ENCODE measurements around the gene LHX5. TPM values are rescaled to one million over a fixed set of nuclear protein-coding genes. Genes with fewer than 3 reads are reported as not detected.

The LHX5 gene
- total RNA-seq, 4 donors from 2014 or later = not detected

DNA sequence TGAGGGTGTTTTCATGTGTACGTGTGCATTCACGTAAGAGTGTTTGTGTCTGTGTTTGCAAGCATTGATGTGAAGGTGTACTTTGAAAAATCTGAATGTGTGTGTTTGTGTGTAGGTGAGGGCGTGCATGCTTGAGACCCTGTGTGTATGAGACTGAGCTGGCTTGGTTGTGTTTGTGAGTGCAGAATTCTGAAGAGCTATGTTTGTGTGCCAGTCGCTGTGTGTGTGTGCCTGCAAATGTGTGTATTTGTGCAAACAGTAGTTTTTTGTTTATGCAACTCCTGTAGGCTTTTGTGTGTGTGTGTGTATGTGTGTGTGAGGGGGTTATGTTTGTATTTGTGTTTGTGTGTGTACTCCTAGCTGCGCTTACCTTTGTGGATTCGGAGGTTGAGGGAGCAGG lies 1.7 kb upstream of the LHX5 start:
- TF ChIP-seq CTCF (IDR thresholded peaks at IDR 0.05) (no peak), POLR2A (IDR thresholded peaks at IDR 0.05) (no peak)

GRCh38 chr12:113472191-113473121 lies 785 bp upstream of the LHX5 start:
- no peak for TF ChIP-seq POLR2A (IDR thresholded peaks at IDR 0.05)
- no peak for TF ChIP-seq CTCF (IDR thresholded peaks at IDR 0.05)
- H3K36me3 ChIP-seq = no peaks in the 10 kb centered on the region
- DNase-seq = no peak
- H3K27me3 ChIP-seq = peaks cover 0 to 53% of the 10 kb centered on the region in 2 donors
- no peak overlapping the region for H3K27ac ChIP-seq
- H3K4me3 ChIP-seq = no peak overlapping the region
- H3K9me3 ChIP-seq = no peaks in the 10 kb centered on the region
- peaks cover 0 to 10% (median 3%) of the 10 kb centered on the region in 4 donors for H3K4me1 ChIP-seq

More for the DNA sequence above, 1.7 kb upstream of the LHX5 start:
- DNase-seq = no peak
- peaks cover 0 to 54% of the 10 kb centered on the region in 2 donors for H3K27me3 ChIP-seq
- no peaks in the 10 kb centered on the region for H3K9me3 ChIP-seq
- H3K4me1 ChIP-seq = peaks cover 0 to under 1% (median 0%) of the 10 kb centered on the region in 4 donors
- no peaks in the 10 kb centered on the region for H3K36me3 ChIP-seq
- no peak overlapping the region for H3K4me3 ChIP-seq
- H3K27ac ChIP-seq = no peak overlapping the region

DNA sequence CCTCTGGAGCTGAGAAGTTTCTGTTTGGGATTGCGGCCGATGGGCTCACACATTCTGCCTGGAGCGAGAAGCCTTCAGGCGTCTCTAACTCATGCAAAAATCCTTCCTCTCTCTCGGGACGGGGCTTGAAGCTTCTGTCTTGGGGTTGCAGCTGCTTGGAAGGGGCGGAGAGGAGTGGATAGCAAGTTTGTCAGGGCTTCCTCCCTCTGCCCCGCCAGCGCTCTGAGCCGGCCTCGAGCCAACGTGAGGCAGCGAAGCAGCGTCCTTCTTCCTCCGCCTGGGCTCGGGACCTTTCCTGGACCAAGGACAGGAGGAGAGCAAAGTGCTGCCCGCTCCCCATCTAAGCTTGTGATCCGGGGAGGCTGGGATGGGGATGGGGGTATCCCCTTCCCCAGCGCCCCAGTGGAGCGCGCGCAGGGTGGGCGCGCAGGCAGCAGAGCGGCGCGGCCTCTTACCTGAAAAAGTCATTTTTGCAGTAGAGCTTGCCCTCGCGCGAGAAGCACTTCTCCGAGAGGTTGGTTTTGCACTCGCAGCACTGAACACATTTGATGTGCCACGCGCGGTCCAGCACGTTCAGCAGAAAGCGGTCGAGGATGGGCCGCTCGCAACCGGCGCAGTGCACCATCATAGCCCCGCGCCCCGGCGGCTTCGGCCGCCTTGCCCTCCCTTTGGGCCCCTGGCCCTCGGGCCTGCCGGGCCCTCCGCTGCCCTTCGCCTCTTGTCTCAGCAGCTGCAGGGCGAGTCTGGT lies 626 bp downstream of the LHX5 start:
- Histone ChIP-seq H3K27me3 (peaks cover 0 to 53% of the 10 kb centered on the region in 2 donors), H3K4me3 (no peak overlapping the region)
- no peak for TF ChIP-seq POLR2A (IDR thresholded peaks at IDR 0.05)
- TF ChIP-seq CTCF (IDR thresholded peaks at IDR 0.05) = no peak

DNA sequence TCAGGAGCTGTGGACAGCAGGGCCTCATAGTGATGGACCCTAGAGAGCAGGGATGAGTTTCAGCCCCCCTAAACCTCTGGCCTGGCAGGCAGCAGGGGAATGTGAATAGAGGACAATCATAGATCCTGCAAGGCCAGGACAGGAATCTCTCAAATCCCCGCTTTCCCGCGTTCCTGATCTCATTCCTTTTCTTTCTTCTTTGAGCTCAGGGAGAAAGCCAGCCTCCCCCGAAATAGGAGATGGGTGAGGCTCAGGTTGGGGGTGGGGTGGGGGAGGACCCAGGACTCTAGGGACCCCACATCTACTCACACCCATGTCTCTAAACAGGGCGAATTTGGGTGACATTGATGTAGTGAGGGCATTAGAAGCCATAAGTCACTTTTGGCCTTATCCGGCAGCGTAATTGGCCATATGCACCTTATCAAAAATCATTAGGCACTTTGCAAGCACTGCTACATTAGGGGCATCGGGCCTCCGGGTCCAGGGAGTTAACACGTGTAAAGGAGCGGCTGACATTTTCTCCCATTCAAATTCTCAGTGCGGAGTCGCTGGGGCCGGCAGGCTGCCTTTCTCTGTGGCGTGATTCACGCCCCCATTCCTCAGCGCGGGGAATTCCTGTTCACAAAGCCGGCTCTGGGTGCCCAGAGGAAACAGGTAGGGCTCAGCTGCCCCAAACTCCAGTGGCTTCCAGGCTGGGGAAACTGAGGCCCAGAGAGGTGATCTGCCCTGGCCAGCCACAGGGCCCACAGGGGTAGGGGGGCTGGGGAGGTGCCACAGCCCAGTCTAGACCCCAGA lies 1.5 kb downstream of the LHX5 start:
- Histone ChIP-seq H3K27ac (no peak overlapping the region), H3K36me3 (no peaks in the 10 kb centered on the region), H3K4me1 (peaks cover 0 to 23% (median 5%) of the 10 kb centered on the region in 4 donors), H3K9me3 (no peaks in the 10 kb centered on the region), H3K27me3 (peaks cover 0 to 52% of the 10 kb centered on the region in 2 donors), H3K4me3 (no peak overlapping the region)
- no peak for TF ChIP-seq POLR2A (IDR thresholded peaks at IDR 0.05)
- no peak for TF ChIP-seq CTCF (IDR thresholded peaks at IDR 0.05)
- DNase-seq = no peak

More for the DNA sequence above, 626 bp downstream of the LHX5 start:
- H3K27ac ChIP-seq = no peak overlapping the region
- no peak for DNase-seq
- H3K9me3 ChIP-seq = no peaks in the 10 kb centered on the region
- H3K36me3 ChIP-seq = no peaks in the 10 kb centered on the region
- H3K4me1 ChIP-seq = peaks cover 0 to 15% (median 5%) of the 10 kb centered on the region in 4 donors

Data from Peyer's patch (tissue), 4 donors.